Activated naive CD4-positive, alpha-beta T cell treated with anti-CD3 and anti-CD28 coated beads, Interleukin-2, amount 50 U/mL, for 24 hours (primary cell): ENCODE data around the gene EVA1A.
A peak's percentile ranks its signal among the peaks of the same experiment; 100 is the strongest.

Experiments
- H3K27ac Mint-ChIP-seq: one replicate; pipeline ENCODE4 v1.8.0; 2021; ENCODE audit warnings: mild to moderate bottlenecking, mixed read lengths
- H3K27me3 Mint-ChIP-seq: one replicate; pipeline ENCODE4 v1.8.0; 2021; ENCODE audit warnings: mixed read lengths
- H3K36me3 Mint-ChIP-seq: one replicate; pipeline ENCODE4 v1.8.0; 2021; ENCODE audit warnings: mixed read lengths
- H3K4me1 Mint-ChIP-seq: one replicate; pipeline ENCODE4 v1.8.0; 2021; ENCODE audit warnings: mixed read lengths
- H3K4me3 Mint-ChIP-seq: one replicate; pipeline ENCODE4 v1.8.0; 2021; ENCODE audit warnings: mild to moderate bottlenecking, mixed read lengths
- H3K9me3 Mint-ChIP-seq: one replicate; pipeline ENCODE4 v1.8.0; 2021; ENCODE audit warnings: mixed read lengths

The EVA1A gene

GRCh38 chr2:75560768-75561565 lies at the start of gene EVA1A:
EVA1A (minus strand) TSS chr2:75560939; CDS start chr2:75518140, 42,799 bp downstream.
- Mint-ChIP-seq H3K4me1 (peaks cover 13% of the 10 kb centered on the region), H3K9me3 (no peaks in the 10 kb centered on the region), H3K27me3 (peaks cover 40% of the 10 kb centered on the region), H3K4me3 (peak within 1 kb of the TSS; percentile 78), H3K36me3 (no peaks in the 10 kb centered on the region), H3K27ac (no peak within 1 kb of the TSS)

DNA sequence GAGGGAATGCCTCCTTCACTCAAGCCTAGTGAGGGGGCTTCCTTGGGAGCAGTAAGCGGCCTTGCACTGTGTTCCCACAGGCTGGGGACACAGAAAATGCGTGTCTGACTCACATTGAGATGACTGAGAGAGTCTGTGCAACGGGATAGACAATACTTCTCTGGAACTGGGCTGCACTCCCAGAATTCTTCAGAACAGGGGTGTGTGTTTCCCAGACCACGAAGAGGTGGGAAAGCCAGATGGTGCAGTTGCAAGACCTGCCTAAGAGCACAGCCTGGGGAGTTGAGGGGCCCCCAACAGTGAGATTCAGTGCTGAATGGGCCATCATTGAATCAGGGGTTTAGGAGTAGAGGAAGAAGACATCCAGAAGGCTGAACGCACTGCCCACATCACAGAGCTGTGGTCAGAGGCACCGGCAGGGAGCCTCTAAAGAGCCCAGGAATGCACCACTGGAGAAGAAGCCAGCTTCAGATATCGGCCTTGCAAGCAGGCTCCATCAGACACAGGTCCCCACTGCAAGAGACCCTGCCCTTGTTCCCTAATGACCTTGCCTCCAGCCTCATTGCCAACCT lies 49.3 kb upstream of the EVA1A start:
- H3K4me3 Mint-ChIP-seq = no peak overlapping the region
- H3K27me3 Mint-ChIP-seq = peaks cover 31% of the 10 kb centered on the region
- H3K9me3 Mint-ChIP-seq = no peaks in the 10 kb centered on the region
- no peaks in the 10 kb centered on the region for H3K4me1 Mint-ChIP-seq
- H3K36me3 Mint-ChIP-seq = no peaks in the 10 kb centered on the region
- H3K27ac Mint-ChIP-seq = no peak overlapping the region

GRCh38 chr2:75609334-75609689 lies 48.6 kb upstream of the EVA1A start:
- Mint-ChIP-seq H3K36me3 (no peaks in the 10 kb centered on the region), H3K4me3 (no peak overlapping the region), H3K27ac (no peak overlapping the region), H3K4me1 (no peaks in the 10 kb centered on the region), H3K27me3 (peaks cover 36% of the 10 kb centered on the region), H3K9me3 (no peaks in the 10 kb centered on the region)

DNA sequence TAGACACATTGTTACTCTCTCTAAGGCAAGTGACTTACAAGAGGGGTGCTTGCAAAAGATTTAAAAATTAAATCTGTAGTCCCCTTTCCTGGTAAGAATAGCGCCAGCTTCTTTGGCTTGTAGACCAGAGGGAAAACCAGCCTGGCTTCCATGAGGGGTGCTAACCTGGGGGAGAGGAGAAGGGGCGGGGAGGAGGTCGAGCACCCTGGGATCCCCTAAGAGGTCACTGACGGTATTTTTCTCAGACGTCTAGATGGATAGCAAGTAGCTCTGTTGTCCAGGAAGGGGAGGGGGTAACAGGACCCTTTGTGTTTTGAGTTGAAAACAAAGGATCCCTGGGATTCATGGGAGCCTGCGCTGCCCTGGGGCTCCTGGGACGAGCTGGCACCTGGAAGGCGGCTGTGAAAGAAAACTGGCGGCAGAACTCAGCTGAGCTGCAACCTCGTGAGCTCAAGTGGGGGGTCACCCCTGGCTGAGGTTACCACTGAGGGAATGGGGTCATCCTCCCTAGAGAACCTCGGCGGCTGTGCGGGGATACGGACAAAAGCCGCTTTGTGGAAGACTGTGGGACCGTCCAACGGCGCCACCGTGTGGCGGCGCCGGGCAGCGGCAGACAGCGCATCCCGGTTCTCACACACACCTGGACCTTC lies 48.1 kb upstream of the EVA1A start:
- Mint-ChIP-seq H3K9me3 (no peaks in the 10 kb centered on the region), H3K4me1 (no peaks in the 10 kb centered on the region), H3K36me3 (no peaks in the 10 kb centered on the region), H3K27me3 (peaks cover 39% of the 10 kb centered on the region), H3K27ac (no peak overlapping the region), H3K4me3 (no peak overlapping the region)

DNA sequence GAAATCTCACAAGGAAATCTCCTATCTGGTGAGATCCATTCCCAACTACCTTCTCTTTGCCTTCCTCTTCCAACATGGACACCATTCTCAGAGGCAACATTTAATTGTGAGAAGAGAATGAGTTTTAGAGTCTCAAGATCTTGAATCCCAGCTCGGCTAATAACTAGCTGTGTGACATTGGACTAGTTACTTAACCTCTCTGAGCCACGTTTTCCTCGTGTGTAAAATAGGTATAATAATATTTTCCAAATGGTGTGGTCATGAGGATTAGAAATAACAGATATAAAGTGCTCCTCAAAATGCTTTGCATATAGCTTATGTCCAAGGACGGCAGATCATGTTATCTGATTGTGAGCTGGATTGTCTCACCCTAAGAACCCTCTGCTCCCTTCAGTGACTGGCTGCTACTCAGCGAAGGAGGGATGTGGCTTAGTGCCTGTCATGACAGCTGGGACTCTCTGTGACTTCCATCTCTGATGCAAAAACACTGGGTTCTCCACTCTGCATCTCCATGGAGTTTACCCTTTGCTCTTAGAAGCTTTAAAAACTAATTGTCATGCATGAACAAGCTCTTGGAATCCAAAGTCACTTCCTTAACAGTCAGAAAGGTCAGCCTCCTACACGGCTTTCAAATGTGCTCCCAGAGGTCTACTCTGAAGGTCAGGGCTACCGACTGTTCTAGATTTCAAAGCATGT lies 47.4 kb upstream of the EVA1A start:
- H3K9me3 Mint-ChIP-seq = no peaks in the 10 kb centered on the region
- peaks cover 39% of the 10 kb centered on the region for H3K27me3 Mint-ChIP-seq
- no peak overlapping the region for H3K27ac Mint-ChIP-seq
- H3K4me1 Mint-ChIP-seq = no peaks in the 10 kb centered on the region
- no peak overlapping the region for H3K4me3 Mint-ChIP-seq
- H3K36me3 Mint-ChIP-seq = no peaks in the 10 kb centered on the region

DNA sequence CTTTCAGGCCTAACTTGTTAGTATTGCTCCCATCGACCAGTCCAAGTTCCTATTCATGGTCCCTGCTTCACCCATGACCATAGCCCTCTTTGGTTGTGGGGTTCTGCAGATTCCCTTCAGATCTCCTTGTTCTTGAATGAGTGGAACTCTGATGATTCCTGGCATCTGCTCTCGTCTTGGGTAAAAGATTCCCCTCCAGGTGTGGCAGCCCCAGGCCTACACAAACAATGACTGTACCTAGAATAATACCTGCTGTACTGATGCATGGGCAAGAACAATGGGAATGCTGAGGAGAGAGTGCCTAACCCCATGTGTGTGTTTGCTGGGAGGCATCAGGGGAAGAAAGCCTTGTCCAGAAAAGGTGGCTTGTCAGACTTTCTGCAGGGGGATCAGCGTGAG lies 46.7 kb upstream of the EVA1A start:
- peaks cover 38% of the 10 kb centered on the region for H3K27me3 Mint-ChIP-seq
- H3K4me3 Mint-ChIP-seq = no peak overlapping the region
- no peaks in the 10 kb centered on the region for H3K9me3 Mint-ChIP-seq
- H3K4me1 Mint-ChIP-seq = no peaks in the 10 kb centered on the region
- H3K27ac Mint-ChIP-seq = no peak overlapping the region
- H3K36me3 Mint-ChIP-seq = no peaks in the 10 kb centered on the region

GRCh38 chr2:75606761-75607399 lies 46.1 kb upstream of the EVA1A start:
- Mint-ChIP-seq H3K4me1 (no peaks in the 10 kb centered on the region), H3K4me3 (no peak overlapping the region), H3K36me3 (no peaks in the 10 kb centered on the region), H3K9me3 (no peaks in the 10 kb centered on the region), H3K27ac (no peak overlapping the region), H3K27me3 (peaks cover 35% of the 10 kb centered on the region)

- Mint-ChIP-seq H3K36me3 (no peaks in the 10 kb centered on the region), H3K27ac (no peak overlapping the region), H3K27me3 (peaks cover 32% of the 10 kb centered on the region), H3K9me3 (no peaks in the 10 kb centered on the region), H3K4me3 (no peak overlapping the region), H3K4me1 (no peaks in the 10 kb centered on the region)
Observed at GRCh38 chr2:75605770-75606529, 45.2 kb upstream of the EVA1A start.

DNA sequence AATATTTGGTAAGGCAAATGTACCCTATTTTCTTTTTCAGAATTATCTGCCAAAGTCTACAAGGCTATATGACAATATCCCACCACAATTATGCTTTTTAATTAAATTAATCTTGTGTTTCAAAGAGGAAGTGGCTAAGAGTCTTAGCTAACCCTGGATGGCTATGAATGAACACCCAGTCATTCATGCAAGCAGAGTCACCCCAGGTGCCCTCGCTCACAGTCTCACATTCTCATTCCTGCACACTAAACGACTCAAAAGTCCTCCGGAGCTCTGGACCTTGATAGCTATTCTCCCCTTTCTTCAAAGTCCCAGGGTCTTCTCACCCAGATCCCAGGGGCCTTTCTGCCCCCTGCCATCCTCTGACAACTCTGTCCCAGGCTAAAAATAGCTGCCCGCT lies 43.7 kb upstream of the EVA1A start:
- Mint-ChIP-seq H3K27me3 (peaks cover 26% of the 10 kb centered on the region), H3K27ac (no peak overlapping the region), H3K4me3 (no peak overlapping the region), H3K4me1 (no peaks in the 10 kb centered on the region), H3K9me3 (no peaks in the 10 kb centered on the region), H3K36me3 (no peaks in the 10 kb centered on the region)

GRCh38 chr2:75603477-75603876 lies 42.7 kb upstream of the EVA1A start:
- peaks cover 20% of the 10 kb centered on the region for H3K27me3 Mint-ChIP-seq
- no peaks in the 10 kb centered on the region for H3K9me3 Mint-ChIP-seq
- H3K36me3 Mint-ChIP-seq = no peaks in the 10 kb centered on the region
- H3K4me1 Mint-ChIP-seq = no peaks in the 10 kb centered on the region
- H3K4me3 Mint-ChIP-seq = no peak overlapping the region
- no peak overlapping the region for H3K27ac Mint-ChIP-seq

DNA sequence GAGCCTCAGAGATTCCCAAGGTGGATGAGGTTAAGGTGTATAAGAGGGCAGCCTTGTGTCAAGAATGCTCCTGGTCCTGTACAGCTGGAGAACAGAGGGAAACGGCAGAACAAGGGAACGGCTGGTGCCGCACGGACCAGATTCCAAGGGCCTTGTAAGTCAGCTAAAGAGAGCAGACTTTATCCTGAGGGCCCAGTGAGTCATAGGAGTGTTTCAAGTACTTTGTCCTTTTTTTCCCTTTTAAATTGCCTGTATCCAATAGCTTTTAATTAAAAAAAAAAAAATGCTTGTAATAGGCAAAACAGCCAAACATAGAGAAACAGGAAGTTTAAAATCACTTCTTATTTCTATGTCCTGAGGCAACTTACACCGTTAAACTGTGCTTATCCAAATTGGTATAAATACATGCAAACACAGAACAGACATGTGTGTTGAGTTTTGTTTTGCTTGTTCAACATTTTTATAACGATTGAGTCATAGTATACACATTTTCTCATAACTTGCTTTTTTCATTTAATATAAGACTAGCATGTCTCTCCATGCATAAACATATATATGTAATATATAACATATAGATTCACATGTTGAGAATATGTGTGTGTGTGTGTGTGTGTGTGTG lies 42.1 kb upstream of the EVA1A start:
- no peaks in the 10 kb centered on the region for H3K36me3 Mint-ChIP-seq
- H3K9me3 Mint-ChIP-seq = no peaks in the 10 kb centered on the region
- no peak overlapping the region for H3K4me3 Mint-ChIP-seq
- no peaks in the 10 kb centered on the region for H3K4me1 Mint-ChIP-seq
- H3K27ac Mint-ChIP-seq = no peak overlapping the region
- H3K27me3 Mint-ChIP-seq = peaks cover 20% of the 10 kb centered on the region

GRCh38 chr2:75600461-75601011 lies 39.8 kb upstream of the EVA1A start:
- Mint-ChIP-seq H3K4me1 (no peaks in the 10 kb centered on the region), H3K36me3 (no peaks in the 10 kb centered on the region), H3K27me3 (peaks cover 10% of the 10 kb centered on the region), H3K9me3 (no peaks in the 10 kb centered on the region), H3K4me3 (no peak overlapping the region), H3K27ac (no peak overlapping the region)

- Mint-ChIP-seq H3K4me3 (no peak overlapping the region), H3K27ac (no peak overlapping the region), H3K4me1 (no peaks in the 10 kb centered on the region), H3K9me3 (no peaks in the 10 kb centered on the region), H3K36me3 (no peaks in the 10 kb centered on the region), H3K27me3 (no peaks in the 10 kb centered on the region)
Observed at GRCh38 chr2:75598589-75599155, 37.9 kb upstream of the EVA1A start.

- Mint-ChIP-seq H3K36me3 (no peaks in the 10 kb centered on the region), H3K27me3 (no peaks in the 10 kb centered on the region), H3K4me3 (no peak overlapping the region)
Observed at GRCh38 chr2:75597949-75598348, 37.2 kb upstream of the EVA1A start.

More at GRCh38 chr2:75597949-75598348, 37.2 kb upstream of the EVA1A start:
- Mint-ChIP-seq H3K9me3 (no peaks in the 10 kb centered on the region), H3K27ac (no peak overlapping the region), H3K4me1 (no peaks in the 10 kb centered on the region)
